Activated naive CD4-positive, alpha-beta T cell (primary cell): ENCODE results near the gene GPR155.

Experiments used
- DNase-seq, 4 experiments: peaks; one replicate each; lab custom pipeline; 2025; lab: John Stamatoyannopoulos, UW

Gene GPR155, protein sequence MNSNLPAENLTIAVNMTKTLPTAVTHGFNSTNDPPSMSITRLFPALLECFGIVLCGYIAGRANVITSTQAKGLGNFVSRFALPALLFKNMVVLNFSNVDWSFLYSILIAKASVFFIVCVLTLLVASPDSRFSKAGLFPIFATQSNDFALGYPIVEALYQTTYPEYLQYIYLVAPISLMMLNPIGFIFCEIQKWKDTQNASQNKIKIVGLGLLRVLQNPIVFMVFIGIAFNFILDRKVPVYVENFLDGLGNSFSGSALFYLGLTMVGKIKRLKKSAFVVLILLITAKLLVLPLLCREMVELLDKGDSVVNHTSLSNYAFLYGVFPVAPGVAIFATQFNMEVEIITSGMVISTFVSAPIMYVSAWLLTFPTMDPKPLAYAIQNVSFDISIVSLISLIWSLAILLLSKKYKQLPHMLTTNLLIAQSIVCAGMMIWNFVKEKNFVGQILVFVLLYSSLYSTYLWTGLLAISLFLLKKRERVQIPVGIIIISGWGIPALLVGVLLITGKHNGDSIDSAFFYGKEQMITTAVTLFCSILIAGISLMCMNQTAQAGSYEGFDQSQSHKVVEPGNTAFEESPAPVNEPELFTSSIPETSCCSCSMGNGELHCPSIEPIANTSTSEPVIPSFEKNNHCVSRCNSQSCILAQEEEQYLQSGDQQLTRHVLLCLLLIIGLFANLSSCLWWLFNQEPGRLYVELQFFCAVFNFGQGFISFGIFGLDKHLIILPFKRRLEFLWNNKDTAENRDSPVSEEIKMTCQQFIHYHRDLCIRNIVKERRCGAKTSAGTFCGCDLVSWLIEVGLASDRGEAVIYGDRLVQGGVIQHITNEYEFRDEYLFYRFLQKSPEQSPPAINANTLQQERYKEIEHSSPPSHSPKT

GRCh38 chr2:174486563-174487107 is at the start of gene GPR155:
TSS of gene GPR155 (minus strand) at chr2:174487029. CDS start at chr2:174481956, 5,073 bp downstream.
- DNase-seq: peak; percentile 20 to 33 (median 26)

- no peak for DNase-seq
These were observed 49.2 kb upstream of the GPR155 start for GRCh38 chr2:174535757-174536703.

DNA sequence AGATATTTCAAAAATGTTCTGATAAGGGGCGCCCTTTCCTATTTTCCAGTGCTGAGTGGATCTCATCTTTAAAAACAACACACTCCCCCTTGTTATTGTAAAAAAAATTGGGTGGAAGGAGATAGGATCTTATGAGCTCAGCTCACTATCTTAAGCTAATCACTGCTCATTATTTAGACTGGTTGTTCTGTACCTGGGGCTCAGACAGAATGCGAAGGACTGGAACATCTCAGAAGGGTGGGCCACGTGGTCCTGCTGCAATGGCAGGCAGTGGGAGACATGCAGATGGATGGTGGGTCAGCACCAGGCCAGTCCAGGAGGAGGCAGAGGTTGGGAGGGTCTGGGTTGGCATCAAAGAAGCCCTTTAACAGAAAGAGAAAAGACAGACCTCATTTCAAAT is 48.3 kb upstream of the GPR155 start:
- DNase-seq: no peak

DNA sequence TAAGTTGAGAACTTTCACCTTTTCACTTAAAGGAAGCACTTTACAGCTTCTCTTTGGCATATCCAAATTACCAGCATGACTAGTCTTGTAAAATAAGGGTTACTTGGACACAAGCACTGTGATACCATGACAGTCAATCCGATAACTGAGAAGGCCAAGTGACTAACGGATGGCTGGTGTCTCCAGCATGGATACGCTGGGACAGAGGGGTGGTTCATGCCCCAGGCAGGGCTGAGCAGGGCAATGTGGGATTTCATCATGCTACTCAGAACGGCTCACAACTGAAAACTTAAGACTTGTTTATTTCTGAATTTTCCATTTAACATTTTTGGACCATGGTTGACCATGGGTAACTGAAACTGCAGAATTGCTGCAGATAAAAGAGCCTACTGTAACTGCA is 43.1 kb upstream of the GPR155 start:
- no peak for DNase-seq

DNA sequence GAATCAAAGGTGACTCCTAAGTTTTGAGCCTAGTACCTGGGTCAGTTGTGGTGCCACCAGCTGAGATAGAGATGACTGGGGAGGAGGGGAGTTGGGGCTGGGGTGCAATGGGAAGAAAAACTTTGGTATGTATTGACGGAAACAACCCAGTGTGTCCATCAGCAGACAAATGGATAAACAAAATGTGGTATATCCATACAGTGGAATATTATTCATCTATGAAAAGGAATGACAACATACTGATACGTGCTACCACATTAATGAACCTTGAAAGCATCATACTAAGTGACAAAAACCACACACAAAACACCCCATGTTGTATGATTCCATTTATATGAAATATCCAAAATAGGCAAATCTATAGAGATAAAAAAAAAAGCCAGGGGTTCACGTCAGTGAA is 41.1 kb upstream of the GPR155 start:
- no peak for DNase-seq

- no peak for DNase-seq
These were observed 40.4 kb upstream of the GPR155 start for GRCh38 chr2:174527101-174527721.

DNA sequence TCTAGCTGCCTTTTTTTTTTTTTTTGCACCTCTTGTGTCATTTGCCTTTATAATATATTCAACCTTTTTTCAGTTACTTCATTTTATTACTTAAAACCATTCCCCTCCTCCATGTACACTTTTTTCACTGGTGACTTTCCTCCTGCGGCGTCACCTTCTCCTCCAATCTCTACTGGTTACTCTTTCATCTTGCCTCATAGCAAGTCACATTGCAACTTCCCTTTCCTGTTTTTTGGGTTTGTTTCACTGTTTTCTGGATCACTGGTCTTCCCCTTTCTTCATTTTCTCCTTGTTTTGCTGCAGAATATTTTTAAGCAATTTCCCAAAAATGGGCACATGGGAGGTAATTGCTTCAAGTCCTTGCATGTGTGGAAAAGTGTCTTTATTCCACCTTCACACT is 37.7 kb upstream of the GPR155 start:
- no peak for DNase-seq

DNA sequence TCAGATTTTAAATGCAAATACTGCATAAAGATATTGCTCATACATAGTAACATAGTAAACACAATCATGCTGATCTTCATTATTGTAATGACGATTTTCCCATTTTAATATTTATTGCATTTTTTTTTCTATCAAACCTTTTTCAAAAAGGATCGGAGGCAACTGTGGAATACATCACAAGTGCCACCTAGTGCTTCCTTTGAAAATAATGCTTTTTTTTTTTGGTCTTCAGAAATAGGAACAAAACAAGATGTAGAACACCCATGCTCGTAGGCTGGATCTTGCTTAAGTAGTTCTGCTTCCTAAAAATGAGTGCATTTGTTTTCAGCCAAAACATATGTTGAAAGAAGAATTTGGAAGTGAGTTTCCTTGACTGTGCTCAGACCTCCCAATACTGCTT is 35.7 kb upstream of the GPR155 start:
- DNase-seq: no peak

GRCh38 chr2:174518395-174518794 is 31.6 kb upstream of the GPR155 start:
- DNase-seq: no peak

DNA sequence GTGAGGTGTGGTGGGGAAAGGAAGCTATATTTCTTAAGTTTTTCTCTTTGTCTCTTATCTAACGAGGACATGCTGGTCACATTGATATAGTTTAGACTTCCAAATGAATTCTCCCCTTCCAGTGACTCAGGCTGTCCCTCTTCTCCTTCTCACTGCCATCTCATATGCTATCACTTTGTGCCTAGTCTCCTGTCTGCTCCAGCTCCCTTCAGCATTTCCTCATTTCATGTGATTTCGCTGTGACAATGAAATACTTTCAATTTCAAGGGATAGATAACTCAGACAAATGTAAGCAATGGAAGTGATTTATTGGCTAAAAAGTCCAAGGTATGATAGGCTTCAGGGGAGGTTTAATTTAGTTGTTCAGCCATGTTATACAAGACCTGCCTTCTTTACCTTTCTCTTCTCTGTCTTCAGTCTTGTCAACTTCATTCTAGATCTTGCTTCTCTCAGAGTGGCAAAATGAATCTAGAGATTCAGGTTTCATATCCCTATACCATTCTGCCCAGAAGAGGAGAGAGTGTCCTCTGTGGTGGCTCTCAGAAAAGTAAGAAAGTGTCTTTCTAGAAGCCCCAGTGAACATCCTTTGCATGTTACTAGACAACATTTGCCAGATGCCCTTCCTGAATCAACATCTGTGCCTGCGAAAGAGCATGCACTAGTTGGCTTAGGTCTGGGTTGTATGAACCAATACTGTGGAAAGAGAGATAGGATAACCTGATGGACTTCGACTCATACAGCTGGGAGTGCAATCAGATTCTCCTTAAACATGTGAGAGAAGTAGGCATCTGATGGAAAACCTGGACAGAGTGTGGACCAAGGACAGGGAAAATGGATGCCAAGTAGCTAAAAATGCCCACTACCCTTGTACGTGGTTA is 29.9 kb upstream of the GPR155 start:
- DNase-seq: no peak

- no peak for DNase-seq
These were observed 25.5 kb upstream of the GPR155 start for GRCh38 chr2:174512345-174512744.

DNA sequence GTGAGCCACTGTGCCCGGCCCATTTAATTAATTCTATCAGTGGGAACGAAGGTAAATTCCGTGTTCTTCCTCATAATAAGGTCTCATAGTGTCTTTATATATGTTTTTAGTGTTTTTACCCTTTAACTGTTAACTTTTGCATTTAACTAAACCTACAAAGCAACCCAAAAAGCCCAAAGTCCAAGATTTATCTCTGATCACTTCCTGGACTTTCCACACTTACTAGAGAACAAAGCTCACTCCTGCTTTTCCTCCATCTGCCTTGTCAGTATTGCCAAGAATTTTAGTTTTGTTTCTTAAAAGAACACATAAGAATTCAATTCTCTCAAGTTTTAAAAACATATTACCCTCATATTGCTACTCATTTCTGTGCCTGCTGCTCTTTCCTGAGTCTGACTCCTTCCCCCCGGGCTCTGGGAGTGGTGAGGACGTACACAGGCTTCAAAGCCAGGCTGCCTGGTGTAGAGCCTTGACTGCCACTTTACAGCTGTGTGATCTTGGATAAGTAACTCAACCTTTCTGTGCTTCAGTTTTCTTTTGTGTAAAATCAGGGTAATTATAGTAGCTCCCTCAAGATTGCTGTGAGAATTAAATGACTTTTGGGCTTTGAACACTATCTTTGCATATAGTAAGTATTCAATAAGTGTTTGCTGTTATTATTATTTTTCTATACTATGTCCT is 24.9 kb upstream of the GPR155 start:
- DNase-seq: no peak

DNA sequence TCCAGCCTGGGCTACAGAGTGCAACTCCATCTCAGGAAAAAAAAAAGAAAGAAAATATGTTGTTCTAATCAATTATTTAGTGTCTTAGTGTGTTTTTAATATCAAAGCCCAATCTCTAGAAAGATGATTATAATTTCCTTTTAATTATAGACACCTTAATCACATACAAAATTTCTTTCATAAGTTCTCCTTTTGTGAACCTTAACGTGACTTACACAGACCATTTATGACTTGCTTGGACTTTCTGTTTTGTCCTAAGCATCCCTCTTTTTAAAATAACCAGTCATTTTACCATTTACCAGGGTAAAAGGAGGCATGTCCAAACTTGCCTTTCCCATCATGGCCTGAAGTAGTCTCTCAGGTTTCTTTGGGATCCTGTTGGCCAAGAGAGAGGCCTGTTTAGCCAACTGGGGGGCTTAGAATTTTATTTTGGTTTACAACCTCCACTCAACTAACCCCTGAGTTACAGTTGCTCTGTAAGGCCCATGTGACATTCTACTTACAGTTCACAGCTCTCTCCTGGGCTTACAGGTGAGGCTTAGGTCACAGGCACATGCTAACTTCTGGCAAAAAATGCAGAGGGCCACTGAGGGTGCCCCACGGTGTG is 23.9 kb upstream of the GPR155 start:
- DNase-seq: no peak

GRCh38 chr2:174503161-174503809 is 16.5 kb upstream of the GPR155 start:
- DNase-seq: no peak

- DNase-seq: no peak
These were observed 12.5 kb upstream of the GPR155 start for GRCh38 chr2:174499371-174499770.

DNA sequence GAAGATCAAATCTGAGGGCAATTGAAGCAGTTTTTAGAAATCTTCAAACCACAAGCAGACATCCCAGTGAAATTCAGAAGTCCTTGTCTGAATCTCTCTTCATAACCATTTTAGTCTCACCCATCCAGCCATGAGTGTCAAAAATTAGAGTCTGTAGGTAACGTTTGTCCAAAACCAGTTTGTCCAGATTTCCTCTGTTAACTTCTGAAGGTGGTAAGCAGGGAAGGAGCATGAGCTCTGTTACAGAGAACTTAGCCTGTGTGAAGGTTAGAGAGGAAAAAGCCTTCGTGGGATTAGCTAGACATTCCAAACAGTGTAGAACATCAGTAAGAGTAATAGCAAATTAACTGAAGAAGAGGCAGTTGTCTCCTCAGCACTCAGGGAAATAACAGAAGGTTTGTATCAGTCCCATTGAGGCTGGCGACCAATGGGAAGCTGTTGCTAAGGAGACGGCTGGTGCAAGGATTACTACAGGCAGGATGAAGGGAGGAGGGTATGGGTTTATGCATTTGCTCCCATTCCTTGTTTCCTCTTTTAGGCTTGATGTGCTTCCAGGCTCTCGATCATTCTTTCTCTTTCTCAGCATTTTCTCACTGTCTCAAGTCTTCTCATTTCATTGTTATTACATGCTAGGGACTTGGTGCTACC is 8.7 kb upstream of the GPR155 start:
- no peak for DNase-seq

GRCh38 chr2:174493549-174494331 is 6.9 kb upstream of the GPR155 start:
- DNase-seq: no peak
